Esophagus muscularis mucosa (tissue), 4 donors: ENCODE results near the gene OTP. TPM values are rescaled to one million over a fixed set of nuclear protein-coding genes. Genes with fewer than 3 reads are reported as not detected.

ENCODE experiments used
- DNase-seq: peaks from one replicate; pipeline ENCODE4 v3.0.0-alpha.2; 2017; ENCODE audit errors: extremely low spot score
- H3K27ac ChIP-seq, 4 donors: fragments of 200-600 bp; sonication (generic); replicated peaks in 1 of 4; 1 replicate in 3 of 4; 2 replicates in 1 of 4; pipeline ENCODE4 v1.5.1; 2016 to 2019; ENCODE audit warnings: mild to moderate bottlenecking in 1 of 4
- H3K27me3 ChIP-seq, 4 donors: fragments of 200-600 bp; sonication (generic); one replicate each; pipeline versions ENCODE4 v1.5.1 to v1.6.0; 2016 to 2019
- H3K36me3 ChIP-seq, 4 donors: fragments of 200-600 bp; sonication (generic); one replicate each; pipeline ENCODE4 v1.5.1; 2016 to 2019
- H3K4me1 ChIP-seq, 4 donors: fragments of 200-600 bp; sonication (generic); one replicate each; pipeline ENCODE4 v1.5.1; 2016 to 2019
- H3K4me3 ChIP-seq, 4 donors: fragments of 200-600 bp; sonication (generic); 1 replicate in 2 of 4; 2 replicates in 2 of 4; pipeline ENCODE4 v1.5.1; 2016 to 2019; ENCODE audit warnings: mild to moderate bottlenecking in 4 of 4, moderate library complexity in 1 of 4
- H3K9me3 ChIP-seq, 4 donors: fragments of 200-600 bp; sonication (generic); 1 replicate in 3 of 4; 2 replicates in 1 of 4; pipeline ENCODE4 v1.5.1; 2016 to 2019
- CTCF ChIP-seq, 3 experiments: fragments of 200-600 bp in 2 of 3; fragments of 450-650 bp in 1 of 3; sonication (generic) in 2 of 3; IDR thresholded peaks; one replicate each; pipeline ENCODE4 v1.5.1; 2017 to 2019; ENCODE audit warnings: antibody characterized with exemption in 3 of 3, mild to moderate bottlenecking in 2 of 3, moderate library complexity in 1 of 3
- EP300 ChIP-seq: sonication (generic); formaldehyde crosslinking; IDR thresholded peaks from one replicate; pipeline ENCODE4 v1.6.1; 2017; ENCODE audit warnings: antibody characterized with exemption
- POLR2A ChIP-seq: fragments of 450-650 bp; IDR thresholded peaks from one replicate; pipeline ENCODE4 v1.6.1; 2017; ENCODE audit warnings: antibody characterized with exemption, moderate library complexity, mild to moderate bottlenecking, low read depth
- POLR2AphosphoS5 ChIP-seq, 2 donors: sonication (generic); formaldehyde crosslinking; IDR thresholded peaks; one replicate each; pipeline ENCODE4 v1.6.1; 2017; ENCODE audit warnings: antibody characterized with exemption in 2 of 2
- WGBS: methylation state at CpG from one replicate; pipeline ENCODE4 v1.1.5; 2018; 5-methylcytosine and 5-hydroxymethylcytosine counted together
- intact Hi-C: fragments of 100-400 bp; cut with DNase I; formaldehyde crosslinking; loops from one replicate; pipeline ENCODE4 v1.15.1; 2023
- total RNA-seq, 4 donors: library from RNA; depleted of rRNA; stranded (reverse); fragments of >200 nt; gene quantifications; one replicate each; pipeline versions ENCODE4 v1.1.0 to v1.2.1, GENCODE V29; 2016

The OTP gene
- total RNA-seq, 4 donors from 2014 or later, result not detected

DNA sequence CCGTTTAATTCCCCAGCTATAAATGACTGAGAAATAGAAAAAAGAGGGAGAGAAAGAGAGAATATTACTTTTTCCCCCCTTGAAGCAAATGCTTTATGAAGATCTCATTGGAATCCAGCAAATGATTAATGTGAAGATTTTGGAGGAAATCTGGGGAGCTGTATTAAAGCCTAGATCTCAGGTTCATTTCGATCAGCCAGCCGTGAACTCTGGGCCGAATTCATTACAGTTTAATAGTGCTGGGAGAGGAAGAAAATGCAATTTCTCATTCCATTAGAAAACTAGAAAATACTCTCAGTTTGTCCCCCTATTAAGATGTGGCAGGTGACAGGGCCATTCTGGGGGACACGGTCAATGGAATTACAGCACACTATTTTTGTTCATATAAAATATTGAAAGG lies 4.8 kb downstream of the OTP start:
- H3K27me3 ChIP-seq, result peaks cover 20 to 100% (median 95%) of the 10 kb centered on the region in 4 donors
- intact Hi-C loops, result no loop called here

DNA sequence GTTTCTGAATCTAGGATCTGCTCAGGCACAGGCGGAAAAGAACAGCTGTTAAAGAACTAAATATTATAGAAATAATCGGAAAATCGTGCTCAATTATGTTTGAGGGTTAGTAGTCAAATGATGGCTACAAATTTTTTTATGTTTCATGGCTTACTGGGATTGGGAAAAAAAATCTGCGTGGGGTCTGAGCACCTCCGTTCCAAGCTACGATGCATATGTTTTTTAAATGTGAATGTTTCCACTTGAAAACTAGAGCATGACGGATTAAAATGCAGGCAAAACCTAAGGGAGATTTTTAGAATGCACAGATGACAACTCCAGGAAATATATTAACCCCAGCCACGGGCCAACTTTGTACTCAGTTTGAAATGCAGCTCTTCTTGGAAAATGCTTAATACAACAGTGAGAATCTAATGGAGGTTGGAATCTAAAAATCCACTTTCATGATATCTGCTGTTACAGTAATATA lies 5.3 kb downstream of the OTP start:
- TF ChIP-seq CTCF (IDR thresholded peaks at IDR 0.05), result no peak
- no peak for TF ChIP-seq EP300
- no peak for TF ChIP-seq POLR2AphosphoS5 (IDR thresholded peaks at IDR 0.05)
- TF ChIP-seq POLR2A, result no peak
- intact Hi-C loops, result no loop called here
- Histone ChIP-seq H3K27me3 (peaks cover 21 to 100% (median 94%) of the 10 kb centered on the region in 4 donors), H3K4me1 (peaks cover 36 to 52% (median 50%) of the 10 kb centered on the region in 4 donors), H3K36me3 (no peaks in the 10 kb centered on the region), H3K27ac (no peak overlapping the region), H3K4me3 (no peak overlapping the region), H3K9me3 (no peaks in the 10 kb centered on the region)
- DNase-seq, result no peak
- WGBS, result 13% methylated on average over 8 of the region's 8 CpGs

More for the DNA sequence above, 4.8 kb downstream of the OTP start:
- WGBS, result 19% methylated on average over 5 of the region's 5 CpGs
- peaks cover 37 to 54% (median 51%) of the 10 kb centered on the region in 4 donors for H3K4me1 ChIP-seq
- H3K4me3 ChIP-seq, result no peak overlapping the region
- no peaks in the 10 kb centered on the region for H3K9me3 ChIP-seq
- no peak for DNase-seq
- H3K27ac ChIP-seq, result no peak overlapping the region
- TF ChIP-seq POLR2AphosphoS5 (IDR thresholded peaks at IDR 0.05) (no peak), POLR2A (no peak), EP300 (no peak), CTCF (IDR thresholded peaks at IDR 0.05) (no peak)
- no peaks in the 10 kb centered on the region for H3K36me3 ChIP-seq

DNA sequence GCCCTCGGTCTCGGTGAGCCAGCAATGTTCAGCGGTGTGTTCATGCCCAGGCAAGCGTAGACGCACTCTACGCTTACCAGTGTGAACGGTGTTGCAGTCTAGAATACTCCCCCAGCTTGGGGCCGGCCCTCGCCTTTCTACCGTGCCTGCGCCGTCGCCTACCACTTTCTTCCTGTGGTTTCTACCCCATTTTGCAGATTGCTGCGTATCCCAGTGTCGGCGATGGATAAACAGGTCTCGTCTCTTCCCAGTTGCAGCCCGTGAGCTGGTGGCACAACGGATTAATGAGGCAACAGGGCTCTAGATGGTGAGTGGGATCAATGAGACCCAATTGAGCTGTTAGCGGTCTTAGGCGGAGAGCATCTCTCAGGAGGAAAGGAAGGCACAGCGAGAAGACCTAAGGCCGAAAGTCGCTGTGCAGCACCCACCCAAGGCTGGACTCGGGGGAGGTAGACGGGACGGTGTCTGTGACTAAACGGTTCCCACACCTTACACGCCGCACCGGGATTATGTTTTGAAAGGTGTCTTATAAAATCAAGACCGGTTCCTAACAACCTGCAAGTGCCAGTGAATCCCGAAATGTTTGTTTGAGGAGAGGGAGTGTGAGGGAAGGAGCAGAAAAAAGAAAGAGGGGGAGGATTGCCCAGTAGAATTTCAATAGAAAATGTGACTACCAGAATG lies 5.8 kb downstream of the OTP start:
- Histone ChIP-seq H3K9me3 (no peaks in the 10 kb centered on the region), H3K4me1 (peaks cover 38 to 54% (median 48%) of the 10 kb centered on the region in 4 donors), H3K27me3 (peaks cover 25 to 100% (median 94%) of the 10 kb centered on the region in 4 donors), H3K27ac (no peak overlapping the region), H3K4me3 (no peak overlapping the region), H3K36me3 (no peaks in the 10 kb centered on the region)
- no peak for TF ChIP-seq CTCF (IDR thresholded peaks at IDR 0.05)
- TF ChIP-seq POLR2AphosphoS5 (IDR thresholded peaks at IDR 0.05), result no peak
- TF ChIP-seq EP300, result no peak
- no peak for TF ChIP-seq POLR2A
- intact Hi-C loops, result no loop called here
- WGBS, result 6% methylated on average over 33 of the region's 33 CpGs
- no peak for DNase-seq

- TF ChIP-seq EP300 (no peak), CTCF (IDR thresholded peaks at IDR 0.05) (no peak), POLR2AphosphoS5 (IDR thresholded peaks at IDR 0.05) (no peak), POLR2A (no peak)
- Histone ChIP-seq H3K4me3 (peak overlapping the region; percentile 48 to 57 (median 51)), H3K27ac (no peak overlapping the region), H3K9me3 (no peaks in the 10 kb centered on the region), H3K27me3 (peaks cover 14 to 95% (median 77%) of the 10 kb centered on the region in 4 donors), H3K36me3 (no peaks in the 10 kb centered on the region), H3K4me1 (peaks cover 31 to 36% (median 32%) of the 10 kb centered on the region in 4 donors)
- no peak for DNase-seq
- intact Hi-C loops, result no loop called here
- WGBS, result no CpG with 5 or more reads among the region's 65 CpGs
Observed at GRCh38 chr5:77630114-77630680, 8.3 kb downstream of the OTP start.
